H9 (cell line): ENCODE results near the gene SSTR5. TPM values are rescaled to one million over a fixed set of nuclear protein-coding genes. Genes with fewer than 3 reads are reported as not detected.

Experiments
- DNase-seq: peaks from one replicate; pipeline ENCODE4 v3.0.0-alpha.2; 2017
- H2AFZ ChIP-seq: one replicate; pipeline ENCODE4 v1.6.1; 2013; ENCODE audit warnings: mild to moderate bottlenecking, low read length, control low read depth, moderate library complexity
- H2AK5ac ChIP-seq: 2 replicates; pipeline ENCODE4 v1.6.1; 2013; ENCODE audit warnings: low read length, control low read depth, mixed read lengths; ENCODE audit not compliant: insufficient read length
- H2BK120ac ChIP-seq: one replicate; pipeline ENCODE4 v1.6.1; 2013; ENCODE audit warnings: low read depth, mild to moderate bottlenecking, low read length, control low read depth, inconsistent platforms; ENCODE audit not compliant: poor library complexity, severe bottlenecking
- H2BK12ac ChIP-seq: 2 replicates; pipeline ENCODE4 v1.6.1; 2013; ENCODE audit warnings: low read length, control low read depth, mixed read lengths, low read depth; ENCODE audit not compliant: insufficient read length
- H2BK15ac ChIP-seq: 2 replicates; pipeline ENCODE4 v1.6.1; 2013; ENCODE audit warnings: low read depth, low read length, control low read depth
- H2BK20ac ChIP-seq: one replicate; pipeline ENCODE4 v1.6.1; 2013; ENCODE audit warnings: low read depth, mild to moderate bottlenecking, low read length, control low read depth, inconsistent platforms; ENCODE audit not compliant: poor library complexity, severe bottlenecking
- H2BK5ac ChIP-seq: 2 replicates; pipeline ENCODE4 v1.6.1; 2013; ENCODE audit warnings: low read length, control low read depth, mixed read lengths; ENCODE audit not compliant: insufficient read length
- H3K14ac ChIP-seq: 2 replicates; pipeline ENCODE4 v1.6.1; 2013; ENCODE audit warnings: low read length, control low read depth; ENCODE audit not compliant: insufficient read depth
- H3K18ac ChIP-seq: 2 replicates; pipeline ENCODE4 v1.6.1; 2013; ENCODE audit warnings: low read depth, mild to moderate bottlenecking, mixed read lengths, low read length, control low read depth; ENCODE audit not compliant: insufficient read length
- H3K23ac ChIP-seq: 2 replicates; pipeline ENCODE4 v1.6.1; 2013; ENCODE audit warnings: low read length, control low read depth, mixed read lengths, low read depth; ENCODE audit not compliant: insufficient read length
- H3K23me2 ChIP-seq: 2 replicates; pipeline ENCODE4 v1.6.1; 2013; ENCODE audit warnings: low read depth, mild to moderate bottlenecking, mixed read lengths, low read length, control low read depth; ENCODE audit not compliant: insufficient read length, poor library complexity, severe bottlenecking
- H3K27ac ChIP-seq: 2 replicates; pipeline ENCODE4 v1.5.1; 2013; ENCODE audit warnings: low read length, control low read depth, mixed read lengths, low read depth; ENCODE audit not compliant: insufficient read length
- H3K27me3 ChIP-seq: 2 replicates; pipeline ENCODE4 v1.6.1; 2013; ENCODE audit warnings: low read length, control low read depth, inconsistent platforms; ENCODE audit not compliant: insufficient read depth
- H3K4ac ChIP-seq: 2 replicates; pipeline ENCODE4 v1.6.1; 2013; ENCODE audit warnings: low read depth, mild to moderate bottlenecking, control low read depth, inconsistent platforms, low read length, moderate library complexity
- H3K4me1 ChIP-seq: 2 replicates; pipeline ENCODE4 v1.6.1; 2013; ENCODE audit warnings: low read length, control low read depth, inconsistent platforms; ENCODE audit not compliant: insufficient read depth
- H3K4me2 ChIP-seq: 2 replicates; pipeline ENCODE4 v1.6.1; 2013; ENCODE audit warnings: low read length, control low read depth, mixed read lengths; ENCODE audit not compliant: insufficient read length, insufficient read depth
- H3K56ac ChIP-seq: 2 replicates; pipeline ENCODE4 v1.6.1; 2013; ENCODE audit warnings: low read depth, mild to moderate bottlenecking, mixed read lengths, low read length, control low read depth; ENCODE audit not compliant: insufficient read length
- H3K79me1 ChIP-seq: 2 replicates; pipeline ENCODE4 v1.6.1; 2013; ENCODE audit warnings: low read depth, mild to moderate bottlenecking, moderate library complexity, low read length, control low read depth, inconsistent platforms; ENCODE audit not compliant: insufficient read depth, poor library complexity, severe bottlenecking
- H3K79me2 ChIP-seq: 2 replicates; pipeline ENCODE4 v1.6.1; 2013; ENCODE audit warnings: low read length, control low read depth, inconsistent platforms; ENCODE audit not compliant: insufficient read depth
- H3K9ac ChIP-seq: 2 replicates; pipeline ENCODE4 v1.6.1; 2013; ENCODE audit warnings: low read length, control low read depth, mixed read lengths; ENCODE audit not compliant: insufficient read length; ENCODE audit errors: extremely low read depth
- H3K9me3 ChIP-seq: one replicate; pipeline ENCODE4 v1.6.1; 2013; ENCODE audit warnings: low read depth, low read length, inconsistent platforms; ENCODE audit not compliant: control insufficient read depth
- H3T11ph ChIP-seq: one replicate; pipeline ENCODE4 v1.6.1; 2013; ENCODE audit warnings: mild to moderate bottlenecking, low read length, control low read depth, inconsistent platforms
- H4K20me1 ChIP-seq: one replicate; pipeline ENCODE4 v1.6.1; 2013; ENCODE audit not compliant: control insufficient read depth, insufficient read length, insufficient read depth
- H4K5ac ChIP-seq: 2 replicates; pipeline ENCODE4 v1.6.1; 2013; ENCODE audit warnings: low read depth, mild to moderate bottlenecking, mixed read lengths, low read length, control low read depth; ENCODE audit not compliant: insufficient read length
- H4K8ac ChIP-seq: replicated peaks from 2 replicates; pipeline ENCODE4 v1.6.1; 2013; ENCODE audit warnings: low read length, control low read depth, mixed read lengths, low read depth; ENCODE audit not compliant: insufficient read length
- H4K91ac ChIP-seq: 2 replicates; pipeline ENCODE4 v1.6.1; 2013; ENCODE audit warnings: low read depth, mild to moderate bottlenecking, moderate library complexity, mixed read lengths, low read length, control low read depth; ENCODE audit not compliant: insufficient read length
- H3K27ac Mint-ChIP-seq, 3 experiments: 2 replicates in 2 of 3; 3 replicates in 1 of 3; pipeline ENCODE4 v1.8.0; 2020 to 2021; ENCODE audit warnings: mixed read lengths in 3 of 3, mild to moderate bottlenecking in 1 of 3, moderate library complexity in 1 of 3
- H3K27me3 Mint-ChIP-seq: 2 replicates; pipeline ENCODE4 v1.8.0; 2021; ENCODE audit warnings: low read depth, mild to moderate bottlenecking, moderate library complexity, mixed read lengths
- H3K36me3 Mint-ChIP-seq, 3 experiments: 2 replicates in 2 of 3; 3 replicates in 1 of 3; pipeline ENCODE4 v1.8.0; 2020 to 2021; ENCODE audit warnings: low read depth in 3 of 3, mixed read lengths in 3 of 3; ENCODE audit not compliant: insufficient read depth in 1 of 3
- H3K4me1 Mint-ChIP-seq, 2 experiments: 2 replicates each; pipeline ENCODE4 v1.8.0; 2020; ENCODE audit warnings: mixed read lengths in 2 of 2
- H3K4me3 Mint-ChIP-seq, 2 experiments: 2 replicates in 1 of 2; 3 replicates in 1 of 2; pipeline ENCODE4 v1.8.0; 2020 to 2021; ENCODE audit warnings: mild to moderate bottlenecking in 2 of 2, mixed read lengths in 2 of 2, moderate library complexity in 1 of 2
- H3K9me3 Mint-ChIP-seq, 2 experiments: 2 replicates in 1 of 2; 3 replicates in 1 of 2; pipeline ENCODE4 v1.8.0; 2020; ENCODE audit warnings: mild to moderate bottlenecking in 2 of 2, mixed read lengths in 2 of 2, moderate library complexity in 1 of 2
- CTCF ChIP-seq: fragments of 200-600 bp; sonication (generic); conservative IDR thresholded peaks from 3 replicates; pipeline ENCODE4 v1.8.0; 2021; ENCODE audit warnings: antibody characterized with exemption, mild to moderate bottlenecking
- WGBS: extraction: QIAGEN DNeasy Blood & Tissue Kit; methylation state at CpG from one replicate; pipeline ENCODE4 v1.1.7; 2013; ENCODE audit warnings: missing lambda C conversion rate, low lambda C conversion rate, mixed read lengths; ENCODE audit not compliant: insufficient read length; ENCODE audit errors: extremely low coverage; 5-methylcytosine and 5-hydroxymethylcytosine counted together
- total RNA-seq: library from RNA; stranded (reverse); gene quantifications from 2 replicates; pipeline ENCODE4 v1.2.1, GENCODE V29; 2021

Gene SSTR5
- total RNA-seq, 1 experiment from 2014 or later, result 0.22 TPM

GRCh38 chr16:1101133-1101532 is 28.6 kb downstream of the SSTR5 start:
- Mint-ChIP-seq H3K9me3 (no peaks in the 10 kb centered on the region; a peak in 1 of 5 replicates), H3K27me3 (peaks cover 10% of the 10 kb centered on the region), H3K4me1 (peaks cover 0 to 10% of the 10 kb centered on the region in 2 experiments; a peak in 2 of 4 replicates), H3K27ac (no peak overlapping the region), H3K4me3 (no peak overlapping the region), H3K36me3 (no peaks in the 10 kb centered on the region)
- H3K14ac ChIP-seq, result no peak overlapping the region; the same call in 1 of the 2 replicates
- no peak overlapping the region for H2AFZ ChIP-seq
- H3K23me2 ChIP-seq, result peaks cover 4% of the 10 kb centered on the region
- H4K20me1 ChIP-seq, result no peaks in the 10 kb centered on the region
- no peaks in the 10 kb centered on the region for H3K79me1 ChIP-seq
- no peak overlapping the region for H2BK12ac ChIP-seq
- no peak overlapping the region for H2BK15ac ChIP-seq
- H2BK5ac ChIP-seq, result no peak overlapping the region
- no peak overlapping the region for H4K8ac ChIP-seq
- no peak for TF ChIP-seq CTCF
- no peak overlapping the region for H3K27ac ChIP-seq
- no peaks in the 10 kb centered on the region for H3K27me3 ChIP-seq
- H3K23ac ChIP-seq, result no peak overlapping the region
- H3K79me2 ChIP-seq, result no peaks in the 10 kb centered on the region
- H3K18ac ChIP-seq, result no peak overlapping the region
- H3K4me1 ChIP-seq, result no peaks in the 10 kb centered on the region
- WGBS, result no CpG with 5 or more reads among the region's 25 CpGs
- no peak overlapping the region for H2AK5ac ChIP-seq
- H3K4me2 ChIP-seq, result no peak overlapping the region
- H3T11ph ChIP-seq, result no peak overlapping the region
- no peak overlapping the region for H2BK20ac ChIP-seq
- H3K9me3 ChIP-seq, result no peaks in the 10 kb centered on the region
- no peak overlapping the region for H3K56ac ChIP-seq
- H4K5ac ChIP-seq, result no peak overlapping the region
- H3K9ac ChIP-seq, result no peak overlapping the region
- H3K4ac ChIP-seq, result no peak overlapping the region
- H2BK120ac ChIP-seq, result no peak overlapping the region
- no peak overlapping the region for H4K91ac ChIP-seq
- DNase-seq, result no peak
